ENCODE measurements around the gene ARHGAP18.

ARHGAP18 gene, protein sequence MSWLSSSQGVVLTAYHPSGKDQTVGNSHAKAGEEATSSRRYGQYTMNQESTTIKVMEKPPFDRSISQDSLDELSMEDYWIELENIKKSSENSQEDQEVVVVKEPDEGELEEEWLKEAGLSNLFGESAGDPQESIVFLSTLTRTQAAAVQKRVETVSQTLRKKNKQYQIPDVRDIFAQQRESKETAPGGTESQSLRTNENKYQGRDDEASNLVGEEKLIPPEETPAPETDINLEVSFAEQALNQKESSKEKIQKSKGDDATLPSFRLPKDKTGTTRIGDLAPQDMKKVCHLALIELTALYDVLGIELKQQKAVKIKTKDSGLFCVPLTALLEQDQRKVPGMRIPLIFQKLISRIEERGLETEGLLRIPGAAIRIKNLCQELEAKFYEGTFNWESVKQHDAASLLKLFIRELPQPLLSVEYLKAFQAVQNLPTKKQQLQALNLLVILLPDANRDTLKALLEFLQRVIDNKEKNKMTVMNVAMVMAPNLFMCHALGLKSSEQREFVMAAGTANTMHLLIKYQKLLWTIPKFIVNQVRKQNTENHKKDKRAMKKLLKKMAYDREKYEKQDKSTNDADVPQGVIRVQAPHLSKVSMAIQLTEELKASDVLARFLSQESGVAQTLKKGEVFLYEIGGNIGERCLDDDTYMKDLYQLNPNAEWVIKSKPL

GRCh38 chr6:129709769-129710449 is at the start of gene ARHGAP18:
Gene ARHGAP18 (minus strand): TSS chr6:129710177. CDS start chr6:129710136, 41 bp downstream.
- DNase-seq: no peak

DNA sequence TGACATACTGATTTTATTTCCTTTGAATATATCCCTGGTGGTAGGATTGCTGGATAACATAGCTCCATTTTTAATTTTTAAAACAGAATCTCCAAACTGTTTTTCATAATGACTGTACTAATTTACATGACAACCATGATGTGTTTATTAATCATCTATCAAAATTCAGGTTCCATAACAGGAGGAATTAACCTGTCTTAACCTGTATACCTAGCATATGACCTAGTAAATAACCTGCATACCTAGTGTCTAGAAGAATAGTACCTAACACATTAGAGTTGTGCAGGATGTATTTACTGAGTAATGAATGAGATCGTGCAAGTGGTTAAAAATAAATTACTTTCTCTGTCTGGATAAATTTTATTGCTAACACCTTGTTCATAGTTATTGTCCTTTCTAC is 45.8 kb upstream of the ARHGAP18 start:
- no peak for DNase-seq

DNA sequence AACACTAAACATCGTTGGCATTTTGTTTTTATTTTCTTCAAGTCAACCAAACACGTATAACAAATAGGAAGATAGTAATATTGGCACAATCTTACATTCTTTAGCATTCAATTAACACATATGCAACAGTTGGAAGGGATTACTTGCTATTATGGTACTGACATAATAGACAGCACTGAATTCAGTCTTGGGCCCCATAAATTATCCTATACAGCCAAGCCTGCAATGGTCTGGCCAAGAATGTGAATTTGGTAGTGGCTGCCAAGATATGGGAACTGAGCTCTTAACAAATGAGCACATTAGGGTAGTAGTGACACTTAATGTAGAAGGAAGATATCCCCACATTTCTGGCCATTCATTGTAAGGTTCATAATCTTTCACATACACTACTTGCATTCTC is 44.8 kb upstream of the ARHGAP18 start:
- no peak for DNase-seq

- no peak for DNase-seq
Measured at GRCh38 chr6:129753422-129753821, 43.4 kb upstream of the ARHGAP18 start.

DNA sequence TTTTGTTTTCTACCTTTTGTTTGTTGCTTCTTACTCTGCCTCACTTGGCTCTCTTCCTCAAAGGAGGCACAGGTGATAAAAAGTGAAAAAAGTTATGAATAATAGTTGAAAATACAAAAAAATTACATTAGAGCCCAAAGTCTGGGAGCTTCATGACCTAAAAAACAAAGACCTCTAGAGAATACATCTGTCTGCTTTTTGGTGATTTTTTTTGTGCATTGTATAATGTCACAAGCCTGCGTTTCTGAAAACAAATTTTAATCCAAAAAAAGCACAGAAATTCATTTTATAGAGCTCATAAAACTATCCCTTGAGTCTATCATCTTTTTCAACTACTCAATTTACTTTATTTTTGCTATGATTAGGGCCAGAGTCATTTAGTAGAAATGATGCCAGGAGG is 41.4 kb upstream of the ARHGAP18 start:
- DNase-seq: no peak

DNA sequence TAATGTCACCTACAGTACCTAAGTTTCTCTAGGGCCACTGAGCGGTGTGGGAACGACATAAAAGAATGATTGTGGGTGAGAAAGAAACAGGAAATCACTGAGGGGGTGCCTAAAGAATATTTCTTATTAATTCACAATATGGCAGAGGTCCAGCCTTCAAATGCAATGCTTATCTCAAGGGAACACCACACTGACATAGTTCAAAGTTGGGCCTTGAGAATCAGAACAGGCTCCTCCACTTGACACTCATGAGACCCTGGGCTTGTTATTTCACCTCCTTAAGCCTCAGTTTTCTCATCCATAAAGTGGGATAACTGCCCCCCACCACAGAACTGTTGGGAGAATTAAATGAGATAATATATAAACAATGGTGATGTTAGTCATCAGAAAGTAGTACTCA is 40.4 kb upstream of the ARHGAP18 start:
- DNase-seq: no peak

- DNase-seq: no peak
Measured at GRCh38 chr6:129749749-129750120, 39.8 kb upstream of the ARHGAP18 start.

GRCh38 chr6:129748901-129749748 is 39.1 kb upstream of the ARHGAP18 start:
- no peak for DNase-seq

GRCh38 chr6:129748212-129748900 is 38.4 kb upstream of the ARHGAP18 start:
- DNase-seq: no peak

DNA sequence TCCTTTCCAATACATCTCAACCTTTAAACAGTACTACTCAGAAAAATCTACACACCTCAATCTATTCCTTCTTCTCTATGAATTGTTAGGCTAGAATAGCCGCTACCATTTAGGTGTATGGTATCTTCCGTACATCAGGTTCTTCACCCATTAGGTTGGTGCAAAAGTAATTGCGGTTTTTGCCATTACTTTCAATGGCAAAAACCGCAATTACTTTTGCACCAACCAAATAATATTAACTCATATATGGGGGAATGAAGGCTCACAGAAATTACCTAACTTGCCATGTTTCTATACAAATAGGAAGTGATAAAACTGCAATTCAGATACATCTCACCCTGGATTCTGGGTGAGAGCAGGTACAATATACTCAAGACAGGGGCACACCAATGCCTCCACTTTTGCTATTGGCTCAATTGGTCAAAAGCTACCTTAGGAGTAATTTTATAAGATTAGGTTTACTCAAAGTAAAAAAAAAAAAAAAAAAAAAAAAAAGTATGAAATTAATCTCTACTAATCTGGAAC is 37.7 kb upstream of the ARHGAP18 start:
- DNase-seq: no peak

DNA sequence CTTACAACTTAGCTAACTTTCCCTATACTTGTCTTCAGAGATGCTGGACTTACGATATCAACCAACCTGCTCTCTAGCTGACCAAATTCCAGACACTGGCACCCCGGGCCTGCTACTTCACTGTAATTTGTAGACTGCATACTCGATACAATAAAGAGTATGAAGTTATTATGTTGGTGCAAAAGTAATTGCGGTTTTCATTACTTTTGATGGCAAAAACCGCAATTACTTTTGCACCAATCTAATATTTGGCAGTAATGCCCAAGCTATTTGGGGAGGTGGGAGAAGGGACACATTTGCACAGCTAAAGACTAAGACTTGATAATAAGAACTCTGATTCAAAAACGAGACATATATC is 34.9 kb upstream of the ARHGAP18 start:
- DNase-seq: no peak

- DNase-seq: no peak
Measured at GRCh38 chr6:129744201-129744879, 34.4 kb upstream of the ARHGAP18 start.

GRCh38 chr6:129740013-129740412 is 30.0 kb upstream of the ARHGAP18 start:
- DNase-seq: no peak

- DNase-seq: no peak
Measured at GRCh38 chr6:129736105-129736504, 26.1 kb upstream of the ARHGAP18 start.

DNA sequence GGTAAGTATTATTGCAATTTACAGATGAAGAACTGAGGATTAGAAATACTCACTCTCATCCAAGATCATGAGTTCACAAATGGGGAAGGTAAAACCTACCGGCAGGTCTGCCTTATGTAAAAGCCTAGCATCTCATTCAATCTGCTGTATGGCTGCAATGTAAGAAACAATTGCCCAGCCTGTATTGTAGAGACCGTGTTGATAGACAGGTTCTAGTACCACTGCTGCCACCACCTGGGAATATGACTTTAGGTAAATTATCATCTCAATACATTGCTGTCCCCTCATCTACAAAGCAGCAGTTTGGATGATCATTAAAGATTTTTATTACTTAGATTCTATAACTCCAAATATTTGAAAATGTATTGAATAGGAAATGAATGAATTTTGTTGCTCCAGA is 23.3 kb upstream of the ARHGAP18 start:
- no peak for DNase-seq

GRCh38 chr6:129732542-129732941 is 22.6 kb upstream of the ARHGAP18 start:
- no peak for DNase-seq

DNA sequence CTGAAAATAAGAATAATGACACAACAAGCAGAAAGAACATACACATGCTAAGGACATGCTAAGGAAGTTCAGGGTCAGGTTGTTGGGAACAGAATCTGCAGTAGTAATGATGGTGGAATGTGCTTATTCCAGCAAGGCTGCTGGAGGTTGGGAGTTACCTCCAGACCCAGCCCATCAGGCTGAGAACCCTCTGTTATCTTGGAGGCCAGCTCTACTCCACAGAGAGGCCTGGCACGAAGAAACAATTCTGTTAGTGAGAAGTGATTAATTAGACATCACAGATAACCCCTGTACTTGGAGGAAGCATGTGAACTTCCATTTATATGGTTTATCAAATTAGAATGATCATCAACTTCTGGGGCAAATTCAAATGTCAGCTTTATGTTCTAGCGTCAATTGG is 22.1 kb upstream of the ARHGAP18 start:
- DNase-seq: no peak

- DNase-seq: no peak
Measured at GRCh38 chr6:129731428-129731827, 21.5 kb upstream of the ARHGAP18 start.

DNA sequence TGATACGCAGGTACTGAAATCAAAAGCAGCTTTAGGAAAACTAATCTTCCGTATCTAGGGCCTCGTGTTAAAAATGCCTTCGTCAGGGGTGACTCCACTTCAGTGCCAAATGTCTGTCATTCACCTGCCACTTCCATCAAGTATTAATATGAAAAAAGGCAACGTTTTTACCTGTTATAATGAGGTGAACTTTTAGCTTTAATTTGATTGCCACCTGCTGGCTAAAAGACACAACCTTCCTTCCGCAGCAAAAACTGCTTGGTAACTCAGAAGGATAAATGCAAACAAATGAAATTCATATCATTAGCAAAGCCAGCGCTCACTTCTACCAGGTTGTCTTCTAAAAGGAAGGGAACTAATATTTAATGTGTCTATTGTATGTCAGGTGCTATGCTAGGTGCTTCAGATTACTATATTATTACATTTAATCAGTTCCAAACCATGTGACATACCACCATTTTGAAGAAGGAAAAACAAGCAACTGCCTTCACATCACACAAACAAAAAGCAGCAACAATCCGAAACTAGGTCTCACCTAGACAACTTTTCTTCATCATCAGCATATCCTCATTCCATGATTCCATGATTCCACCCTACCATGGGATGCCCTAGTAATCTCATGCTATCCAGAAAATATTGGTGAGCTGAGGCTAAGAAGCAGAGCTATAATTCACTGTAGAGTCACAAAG is 20.6 kb upstream of the ARHGAP18 start:
- no peak for DNase-seq

GRCh38 chr6:129726650-129727049 is 16.7 kb upstream of the ARHGAP18 start:
- no peak for DNase-seq

DNA sequence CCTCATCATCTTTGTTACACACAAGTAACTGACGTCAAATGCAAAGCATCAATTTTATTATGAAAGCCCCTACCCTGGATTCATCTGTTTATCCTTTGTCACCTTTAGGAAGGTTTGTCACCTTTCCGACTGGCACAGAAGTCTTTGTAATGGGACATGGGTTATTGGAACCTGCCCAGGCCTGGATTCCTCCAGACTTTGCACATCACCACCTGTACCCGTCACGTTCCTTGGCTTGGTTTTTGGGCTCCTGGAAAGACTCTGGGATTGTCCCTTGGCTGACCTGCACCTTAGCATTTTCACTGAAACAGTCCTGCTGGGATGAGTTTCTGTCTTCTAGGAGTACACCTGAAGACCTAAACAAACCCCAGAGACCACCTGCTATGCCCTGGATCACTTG is 15.4 kb upstream of the ARHGAP18 start:
- DNase-seq: no peak
